OCI-LY7 (cell line): ENCODE results near the gene CLINT1.

ENCODE experiments used
- EZH2phosphoT487 ChIP-seq: fragments of 200-600 bp; sonication (generic); IDR thresholded peaks from 2 replicates; pipeline ENCODE4 v1.6.1; 2018; ENCODE audit warnings: low read depth, borderline replicate concordance, mild to moderate bottlenecking, mixed run types, antibody characterized with exemption, low read length, moderate library complexity, mixed read lengths
- TF ChIP-seq, protein P1 (sequence below): fragments of 200-600 bp; sonication (generic); conservative IDR thresholded peaks from 2 replicates; pipeline ENCODE4 v1.5.1; 2014; ENCODE audit warnings: mild to moderate bottlenecking, antibody characterized with exemption, low read length, moderate library complexity, mixed read lengths

GRCh38 chr5:157823655-157824054 is 35.3 kb downstream of the CLINT1 start:
- TF ChIP-seq, protein P1, sequence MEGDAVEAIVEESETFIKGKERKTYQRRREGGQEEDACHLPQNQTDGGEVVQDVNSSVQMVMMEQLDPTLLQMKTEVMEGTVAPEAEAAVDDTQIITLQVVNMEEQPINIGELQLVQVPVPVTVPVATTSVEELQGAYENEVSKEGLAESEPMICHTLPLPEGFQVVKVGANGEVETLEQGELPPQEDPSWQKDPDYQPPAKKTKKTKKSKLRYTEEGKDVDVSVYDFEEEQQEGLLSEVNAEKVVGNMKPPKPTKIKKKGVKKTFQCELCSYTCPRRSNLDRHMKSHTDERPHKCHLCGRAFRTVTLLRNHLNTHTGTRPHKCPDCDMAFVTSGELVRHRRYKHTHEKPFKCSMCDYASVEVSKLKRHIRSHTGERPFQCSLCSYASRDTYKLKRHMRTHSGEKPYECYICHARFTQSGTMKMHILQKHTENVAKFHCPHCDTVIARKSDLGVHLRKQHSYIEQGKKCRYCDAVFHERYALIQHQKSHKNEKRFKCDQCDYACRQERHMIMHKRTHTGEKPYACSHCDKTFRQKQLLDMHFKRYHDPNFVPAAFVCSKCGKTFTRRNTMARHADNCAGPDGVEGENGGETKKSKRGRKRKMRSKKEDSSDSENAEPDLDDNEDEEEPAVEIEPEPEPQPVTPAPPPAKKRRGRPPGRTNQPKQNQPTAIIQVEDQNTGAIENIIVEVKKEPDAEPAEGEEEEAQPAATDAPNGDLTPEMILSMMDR, result no peak
- no peak for TF ChIP-seq EZH2phosphoT487
